HCEC 1CT (cell line): ENCODE data around the gene CTXN1.
A peak's percentile ranks its signal among the peaks of the same experiment; 100 is the strongest.
"Not testable (repeated sequence)": the region's sequence is repeated elsewhere in the genome, so short reads cannot be mapped to it uniquely, and the experiment has no call there.

ENCODE experiments used
- DNase-seq: peaks from one replicate; pipeline ENCODE4 v3.0.0-alpha.2; 2017

Gene CTXN1

DNA sequence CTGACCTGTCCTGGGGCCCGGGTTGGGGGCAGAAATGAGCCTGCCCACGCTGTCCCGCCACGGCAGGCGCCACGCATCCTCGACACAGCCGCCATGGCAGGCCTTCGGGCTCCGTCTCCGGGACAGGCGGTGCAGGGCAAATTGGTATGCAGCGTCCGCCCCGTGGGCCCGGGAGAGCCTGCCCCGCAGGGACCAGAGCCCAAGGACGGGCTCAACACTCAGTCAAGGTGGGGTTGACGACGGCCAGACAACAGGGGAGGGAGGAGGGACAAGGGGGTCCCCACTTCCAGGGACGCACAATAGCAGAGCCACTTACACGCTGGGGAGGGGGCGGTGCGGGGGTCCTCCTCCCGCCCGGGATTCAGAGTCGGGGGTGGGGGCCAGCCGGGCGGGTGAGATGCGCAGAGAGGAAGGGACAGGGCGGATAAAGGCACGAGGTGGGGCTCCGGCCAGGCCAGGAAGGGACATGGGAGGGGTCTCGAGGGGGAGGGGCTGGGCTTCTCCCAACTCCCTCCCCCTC lies 1.2 kb downstream of the CTXN1 start:
- no peak for DNase-seq

DNA sequence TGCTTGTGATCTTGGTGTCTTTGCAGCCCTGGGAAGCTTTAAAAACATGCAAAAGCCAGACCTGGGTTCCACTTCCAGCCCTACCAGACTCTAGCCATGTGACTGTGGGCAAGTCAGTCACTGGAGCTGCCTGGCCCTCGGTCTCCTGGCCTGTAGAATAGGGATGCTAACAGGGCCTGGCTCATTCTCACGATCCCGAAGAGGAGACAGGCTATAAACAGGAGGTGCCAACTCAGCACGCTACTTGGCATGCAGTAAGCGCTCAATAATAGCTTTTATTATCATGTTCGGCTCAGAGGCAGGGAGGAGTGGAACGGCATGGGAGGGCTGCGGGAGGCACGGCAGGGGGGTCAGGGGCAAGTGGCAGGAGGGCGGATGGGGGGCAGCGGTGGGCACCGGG lies 1.7 kb downstream of the CTXN1 start:
- no peak for DNase-seq

DNA sequence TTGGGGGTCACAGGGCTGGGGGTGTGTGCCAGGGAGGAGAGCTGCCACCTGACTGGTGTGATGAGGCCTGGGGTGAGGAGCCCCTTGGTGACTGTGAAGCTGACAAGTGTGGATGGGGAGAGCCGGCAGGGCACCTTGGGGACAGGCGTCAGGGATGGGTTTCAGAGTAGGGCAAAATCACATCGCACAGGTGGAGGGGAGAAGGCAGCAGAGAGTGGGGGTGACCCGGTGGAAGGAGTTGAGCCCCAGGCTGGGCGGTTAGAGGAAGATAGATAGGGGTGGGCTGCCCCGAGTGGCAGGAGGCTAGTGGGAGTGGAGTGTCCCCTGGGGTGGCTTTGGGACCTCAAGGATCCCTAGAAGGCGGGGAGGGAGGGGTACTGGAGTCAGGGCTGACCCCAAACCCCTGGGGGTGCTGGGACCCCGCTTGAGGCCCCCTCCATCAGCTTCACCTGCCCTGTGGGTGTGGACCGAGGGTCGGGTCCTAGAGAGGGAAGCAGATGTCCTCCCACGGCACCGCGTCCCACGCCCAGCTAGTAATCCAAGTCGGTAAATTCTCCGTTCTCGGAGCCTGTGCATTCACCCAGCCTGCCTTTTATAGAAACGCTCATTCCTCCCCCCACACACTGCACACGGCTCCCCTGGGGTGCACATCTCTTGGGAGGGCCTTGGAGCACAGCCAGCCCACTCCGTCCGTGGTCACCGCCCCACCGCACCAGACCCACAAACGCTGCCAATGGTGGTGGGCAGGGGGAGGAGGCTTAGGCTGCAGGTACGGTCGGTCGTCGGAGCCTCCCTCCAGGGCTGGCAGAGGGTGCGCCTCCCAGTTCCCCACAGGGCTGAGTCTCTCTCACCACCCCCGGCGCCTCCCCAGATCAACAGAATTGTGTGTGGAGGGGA lies 2.4 kb downstream of the CTXN1 start:
- DNase-seq = no peak

DNA sequence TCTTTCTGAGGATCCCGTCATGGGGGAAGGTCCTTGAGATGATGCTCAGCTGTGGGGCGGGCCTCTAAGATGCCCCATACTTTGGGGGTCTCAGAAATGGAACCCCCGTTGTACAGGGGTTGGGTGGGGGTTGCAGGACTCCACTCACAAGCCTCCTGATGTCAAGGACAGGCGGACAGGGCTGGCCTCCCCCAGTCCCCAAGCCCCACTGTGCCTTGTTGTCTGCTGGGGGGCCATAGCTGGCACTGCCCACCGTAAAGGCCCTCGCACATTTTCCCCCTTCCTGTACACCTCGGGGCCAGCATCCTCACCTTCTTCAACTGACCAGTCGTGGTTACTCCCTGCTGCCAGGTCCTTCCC lies 3.1 kb downstream of the CTXN1 start:
- no peak for DNase-seq

DNA sequence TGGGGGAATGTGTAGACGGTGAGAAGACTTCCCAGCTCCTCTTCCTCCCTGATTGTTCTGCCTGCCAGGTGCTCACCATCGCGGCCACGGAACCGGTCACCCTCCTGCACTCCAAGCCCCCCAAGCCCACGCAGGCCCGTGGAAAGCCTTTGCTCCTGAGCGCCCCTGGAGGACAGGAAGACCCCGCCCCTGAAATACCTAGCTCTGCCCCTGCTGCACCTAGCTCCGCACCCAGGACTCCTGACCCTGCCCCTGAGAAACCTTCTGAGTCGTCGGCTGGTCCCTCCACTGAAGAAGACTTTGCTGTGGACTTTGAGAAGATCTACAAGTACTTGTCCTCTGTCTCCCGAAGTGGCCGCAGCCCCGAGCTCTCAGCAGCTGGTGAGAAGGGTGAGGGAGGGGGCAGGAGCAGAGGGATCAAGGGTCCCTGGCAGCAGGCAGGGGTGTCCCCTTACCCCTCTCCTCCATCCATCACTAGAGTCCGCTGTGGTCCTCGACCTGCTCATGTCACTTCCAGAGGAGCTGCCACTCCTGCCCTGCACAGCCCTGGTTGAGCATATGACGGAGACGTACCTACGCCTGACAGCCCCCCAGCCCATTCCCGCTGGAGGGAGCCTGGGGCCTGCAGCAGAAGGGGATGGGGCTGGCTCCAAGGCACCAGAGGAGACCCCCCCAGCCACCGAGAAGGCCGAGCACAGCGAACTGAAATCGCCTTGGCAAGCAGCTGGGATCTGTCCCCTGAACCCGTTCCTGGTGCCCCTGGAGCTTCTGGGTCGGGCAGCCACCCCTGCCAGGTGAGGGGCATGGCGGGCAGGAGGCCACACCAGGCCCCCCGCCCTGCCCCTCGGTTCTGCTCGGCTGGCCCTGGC lies 3.7 kb downstream of the CTXN1 start:
- DNase-seq = no peak

DNA sequence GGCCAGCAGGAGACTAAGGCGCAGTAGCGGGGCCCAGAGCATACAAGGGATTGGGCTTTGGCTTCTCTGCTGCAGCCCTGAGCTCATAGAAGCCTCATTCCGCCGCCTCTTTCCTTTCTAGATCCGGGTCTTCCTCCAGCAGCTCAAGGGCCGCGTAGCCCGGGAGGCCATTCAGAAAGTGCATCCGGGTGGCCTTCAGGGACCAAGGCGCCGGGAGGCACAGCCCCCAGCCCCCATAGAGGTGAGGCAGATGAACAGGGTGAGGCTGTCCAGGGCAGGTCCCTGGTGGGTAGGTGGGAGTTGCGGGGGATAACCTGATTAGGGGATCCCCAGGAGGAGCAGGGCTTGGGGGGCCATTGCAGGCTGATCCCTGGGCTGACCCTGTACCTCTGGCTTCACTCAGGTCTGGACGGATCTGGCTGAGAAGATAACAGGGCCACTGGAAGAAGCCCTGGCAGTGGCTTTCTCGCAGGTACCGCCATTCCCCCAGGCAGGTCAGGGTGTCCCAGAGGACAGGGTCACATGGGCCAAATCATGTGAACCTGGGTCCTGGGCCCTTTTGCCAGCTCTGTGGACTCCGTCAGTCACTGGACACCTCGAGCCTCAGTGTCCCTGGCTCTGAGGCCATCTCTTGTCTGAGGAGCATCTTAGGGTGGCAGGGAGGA lies 4.5 kb downstream of the CTXN1 start:
- DNase-seq = no peak

DNA sequence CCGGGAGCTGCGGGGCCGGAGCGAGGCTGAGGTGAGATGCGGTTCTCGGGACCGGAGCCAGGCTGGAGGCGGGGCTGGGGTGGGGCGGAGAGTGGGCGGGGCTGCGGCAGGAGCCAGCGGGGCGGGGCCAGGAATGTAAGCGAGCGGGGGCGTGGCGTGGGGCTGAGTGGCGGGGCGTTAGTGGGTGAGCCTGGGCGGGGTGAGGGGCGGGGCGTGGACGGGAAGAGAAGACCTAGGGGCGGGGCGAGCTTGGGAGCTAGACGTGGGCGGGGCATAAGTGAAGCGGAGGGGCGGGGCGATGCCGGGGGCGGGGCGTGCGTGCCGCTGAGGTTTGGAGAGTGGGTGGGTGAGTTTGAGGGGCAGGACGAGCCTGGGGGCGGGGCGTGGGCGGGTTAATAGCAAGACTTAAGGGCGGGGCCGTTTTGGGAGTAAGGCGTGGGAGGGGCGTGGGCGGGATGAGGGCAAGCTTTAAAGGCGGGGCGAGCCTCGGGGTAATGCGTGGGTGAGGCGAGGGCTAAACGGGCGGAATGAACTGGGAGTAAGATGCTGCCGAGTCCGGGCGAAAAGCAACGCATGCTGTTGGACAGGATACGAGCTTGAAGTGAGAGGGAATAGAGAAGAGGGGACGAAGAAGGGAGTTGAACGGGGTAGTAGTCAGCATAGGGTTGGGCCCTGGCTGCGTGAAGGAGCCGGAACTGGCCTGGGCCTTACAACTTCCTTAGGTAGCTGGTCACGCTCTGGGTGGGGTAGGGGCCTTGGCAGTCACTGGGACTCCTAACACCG lies 5.2 kb downstream of the CTXN1 start:
- peak; percentile 94 for DNase-seq

DNA sequence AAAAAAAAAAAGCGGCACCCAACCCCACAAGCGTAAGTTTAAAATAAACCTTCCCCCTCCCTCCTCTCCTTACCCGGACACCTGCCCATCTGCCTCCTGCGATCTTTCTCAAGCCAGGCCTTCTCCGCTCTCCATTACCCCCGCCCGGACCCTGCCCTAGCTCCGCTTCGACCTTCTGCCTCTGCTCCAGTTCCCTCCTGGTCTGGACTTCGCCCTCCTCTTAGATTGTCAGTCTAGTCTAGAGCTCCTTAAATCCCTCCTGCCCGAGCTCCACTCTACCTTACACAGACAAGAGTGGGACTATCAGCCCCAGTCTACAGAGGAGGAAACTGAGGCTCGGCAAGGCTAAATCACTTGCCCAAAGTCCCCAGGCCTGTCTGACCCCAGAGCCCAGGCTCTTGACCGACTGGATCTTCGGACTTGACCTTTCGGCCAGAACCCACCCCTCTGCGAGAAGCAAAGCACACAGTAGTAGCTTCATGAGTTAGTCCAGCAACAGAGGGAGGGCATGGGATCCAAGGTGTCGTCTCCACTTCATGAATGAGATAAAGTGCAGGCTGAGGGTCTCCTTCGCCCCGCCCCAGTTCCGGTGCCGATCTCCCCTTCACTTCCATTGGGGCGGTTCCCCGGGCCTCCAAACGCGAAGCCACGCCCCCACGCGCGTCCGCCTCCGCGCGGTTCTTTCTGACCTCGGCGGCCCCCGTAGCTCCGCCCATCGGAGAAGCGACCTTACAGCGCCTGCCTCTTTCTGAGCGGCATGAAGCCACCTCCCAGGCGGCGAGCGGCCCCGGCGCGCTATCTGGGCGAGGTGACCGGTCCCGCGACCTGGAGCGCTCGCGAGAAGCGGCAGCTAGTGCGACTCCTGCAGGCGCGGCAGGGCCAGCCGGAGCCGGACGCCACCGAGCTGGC lies 6.1 kb downstream of the CTXN1 start, which contains the start of gene SNAPC2:
Gene SNAPC2 (plus strand): TSS at position 729 of the 909 bp plus-strand sequence. CDS start 29 bp downstream, at position 758.
- DNase-seq = peak; percentile 91

DNA sequence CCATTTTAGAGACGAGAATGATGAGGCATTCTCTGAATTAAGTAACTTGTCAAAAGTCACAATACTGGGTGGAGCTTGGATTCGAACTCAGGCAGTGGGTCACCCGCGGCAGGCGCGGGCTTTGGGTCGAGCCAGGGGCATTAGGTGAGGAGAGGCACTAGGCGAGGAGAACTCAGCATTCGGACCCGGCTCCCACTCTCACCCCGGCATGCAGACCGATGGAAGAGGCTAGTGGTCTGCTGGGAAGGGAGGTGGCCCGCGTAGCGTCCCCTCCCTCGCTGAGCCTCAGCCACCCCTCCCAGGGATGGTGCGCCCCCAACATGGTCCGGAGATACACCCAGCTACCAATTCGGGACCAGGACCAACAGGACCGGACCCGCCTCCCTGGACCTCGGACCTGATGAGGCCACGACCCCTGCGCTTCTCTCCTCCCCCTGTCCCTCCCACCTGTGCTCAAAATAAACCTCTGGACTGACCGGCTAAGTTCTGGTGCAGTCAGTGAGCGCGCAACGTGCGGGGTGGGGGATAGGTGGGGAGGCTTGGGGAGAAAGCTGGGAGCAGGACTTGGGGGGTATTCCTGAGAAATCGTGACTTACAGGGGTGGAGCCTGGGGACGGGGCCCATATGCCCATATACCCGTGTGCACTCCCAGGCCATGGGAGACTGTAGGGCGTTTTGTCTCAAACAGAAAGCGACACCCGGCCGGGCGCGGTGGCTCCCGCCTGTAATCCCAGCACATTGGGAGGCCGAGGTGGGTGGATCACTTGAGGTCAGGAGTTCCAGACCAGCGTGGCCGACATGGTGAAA lies 7.1 kb downstream of the CTXN1 start:
- no peak for DNase-seq

DNA sequence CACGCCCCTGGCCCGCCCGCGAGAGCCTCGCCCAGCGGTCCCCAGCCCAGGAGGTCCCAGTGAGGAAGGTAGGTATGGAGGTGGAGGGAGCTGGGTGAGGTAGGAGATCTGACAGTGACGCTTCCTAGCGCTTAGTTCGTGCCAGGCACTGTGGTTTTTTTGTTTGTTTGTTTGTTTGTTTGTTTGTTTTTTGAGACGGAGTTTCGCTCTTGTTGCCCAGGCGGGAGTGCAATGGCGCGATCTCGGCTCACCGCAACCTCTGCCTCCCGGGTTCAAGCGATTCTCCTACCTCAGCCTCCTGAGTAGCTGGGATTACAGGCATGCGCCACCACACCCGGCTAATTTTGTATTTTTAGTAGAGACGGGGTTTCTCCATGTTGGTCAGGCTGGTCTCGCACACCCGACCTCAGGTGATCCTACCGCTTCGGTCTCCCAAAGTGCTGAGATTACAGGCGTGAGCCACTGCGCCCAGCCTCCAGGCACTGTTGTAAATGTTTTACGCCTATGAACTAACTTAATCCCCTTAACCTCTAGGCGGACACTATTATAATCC lies 7.8 kb downstream of the CTXN1 start:
- DNase-seq = not testable (repeated sequence)

DNA sequence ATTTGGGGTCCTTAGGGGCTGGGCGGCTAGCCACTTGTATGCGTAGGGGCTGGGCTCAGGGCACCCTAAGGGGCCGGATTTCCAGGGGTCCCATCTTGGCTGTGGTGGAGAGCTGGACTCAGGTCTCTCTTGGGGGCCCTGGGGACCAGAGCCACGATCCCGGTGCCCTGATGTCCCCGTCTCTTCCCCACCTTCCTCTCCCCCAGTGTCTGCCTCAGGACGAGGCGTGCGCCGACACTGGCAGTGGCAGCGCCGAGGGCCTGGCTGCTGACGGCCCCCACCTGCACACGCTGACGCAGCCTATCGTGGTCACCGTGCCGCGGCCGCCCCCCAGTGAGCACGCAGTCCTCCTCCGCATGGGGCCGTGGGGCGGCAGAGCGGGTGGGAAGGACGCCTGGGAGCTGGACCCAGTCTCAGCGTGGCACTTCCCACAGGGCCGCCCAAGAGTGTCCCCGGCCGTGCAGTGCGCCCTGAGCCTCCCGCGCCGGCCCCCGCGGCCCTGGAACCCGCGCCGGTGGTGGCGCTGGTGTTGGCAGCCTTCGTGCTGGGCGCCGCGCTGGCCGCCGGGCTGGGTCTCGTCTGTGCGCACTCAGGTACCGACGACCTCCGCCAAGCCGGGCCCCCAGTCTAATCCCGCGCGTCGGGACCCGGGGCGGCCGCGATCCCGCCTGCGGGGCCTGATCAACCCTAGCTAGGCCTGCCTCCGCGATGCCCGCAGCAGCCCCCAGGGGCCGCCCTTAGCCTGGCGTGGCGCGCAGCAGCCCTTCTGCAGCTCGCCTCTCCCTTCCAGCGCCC lies 8.5 kb downstream of the CTXN1 start:
- peak; percentile 46 for DNase-seq

DNA sequence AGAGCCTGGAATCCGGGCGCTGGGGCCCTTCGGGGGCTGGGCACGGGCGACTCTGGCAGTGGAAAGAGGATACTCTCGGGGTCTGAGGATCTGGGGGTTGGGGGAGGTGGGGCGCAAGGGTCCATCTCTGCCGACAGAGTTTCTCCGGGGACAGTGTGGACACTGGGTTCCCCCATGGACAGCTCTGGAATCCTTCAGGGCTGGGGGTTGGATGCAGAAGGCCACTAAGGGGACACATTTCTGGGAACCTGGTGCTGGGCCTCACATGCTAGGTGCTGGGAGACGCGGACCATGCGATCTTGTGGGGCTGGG lies 9.0 kb downstream of the CTXN1 start:
- DNase-seq = no peak

DNA sequence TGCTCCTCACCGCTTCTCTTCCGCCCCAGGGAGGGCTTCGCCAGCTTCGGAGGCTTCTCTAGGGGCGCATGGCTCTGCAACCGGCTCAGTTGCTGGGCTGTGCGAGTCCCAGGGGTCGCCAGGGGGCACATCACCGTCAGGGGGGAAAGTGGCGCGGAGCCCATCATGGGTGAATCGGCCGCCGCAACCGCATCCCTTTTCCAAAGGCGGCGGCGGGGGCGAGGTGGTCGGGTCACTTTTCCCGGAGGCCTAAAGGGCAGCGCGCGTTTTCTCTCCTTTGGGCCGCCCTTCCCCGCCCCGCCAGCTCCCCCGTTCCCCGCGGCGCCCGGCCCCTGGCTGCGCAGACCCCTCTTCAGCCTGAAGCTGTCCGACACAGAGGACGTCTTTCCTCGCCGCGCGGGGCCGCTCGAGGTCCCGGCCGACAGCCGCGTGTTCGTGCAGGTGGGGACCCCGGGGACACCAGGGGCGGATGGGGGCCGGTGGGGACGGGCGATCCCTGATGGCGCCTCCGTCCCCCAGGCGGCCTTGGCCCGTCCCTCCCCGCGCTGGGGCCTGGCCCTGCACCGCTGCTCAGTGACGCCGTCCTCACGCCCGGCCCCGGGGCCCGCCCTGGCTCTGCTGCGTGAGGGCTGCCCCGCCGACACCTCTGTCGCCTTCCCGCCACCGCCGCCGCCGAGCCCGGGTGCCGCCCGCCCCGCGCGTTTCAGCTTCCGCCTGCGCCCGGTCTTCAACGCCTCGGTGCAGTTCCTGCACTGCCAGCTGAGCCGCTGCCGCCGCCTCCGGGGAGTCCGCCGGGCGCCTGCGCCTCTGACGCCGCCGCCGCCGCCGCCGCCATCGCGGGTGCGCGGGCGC lies 9.6 kb downstream of the CTXN1 start:
- DNase-seq = peak; percentile 36

DNA sequence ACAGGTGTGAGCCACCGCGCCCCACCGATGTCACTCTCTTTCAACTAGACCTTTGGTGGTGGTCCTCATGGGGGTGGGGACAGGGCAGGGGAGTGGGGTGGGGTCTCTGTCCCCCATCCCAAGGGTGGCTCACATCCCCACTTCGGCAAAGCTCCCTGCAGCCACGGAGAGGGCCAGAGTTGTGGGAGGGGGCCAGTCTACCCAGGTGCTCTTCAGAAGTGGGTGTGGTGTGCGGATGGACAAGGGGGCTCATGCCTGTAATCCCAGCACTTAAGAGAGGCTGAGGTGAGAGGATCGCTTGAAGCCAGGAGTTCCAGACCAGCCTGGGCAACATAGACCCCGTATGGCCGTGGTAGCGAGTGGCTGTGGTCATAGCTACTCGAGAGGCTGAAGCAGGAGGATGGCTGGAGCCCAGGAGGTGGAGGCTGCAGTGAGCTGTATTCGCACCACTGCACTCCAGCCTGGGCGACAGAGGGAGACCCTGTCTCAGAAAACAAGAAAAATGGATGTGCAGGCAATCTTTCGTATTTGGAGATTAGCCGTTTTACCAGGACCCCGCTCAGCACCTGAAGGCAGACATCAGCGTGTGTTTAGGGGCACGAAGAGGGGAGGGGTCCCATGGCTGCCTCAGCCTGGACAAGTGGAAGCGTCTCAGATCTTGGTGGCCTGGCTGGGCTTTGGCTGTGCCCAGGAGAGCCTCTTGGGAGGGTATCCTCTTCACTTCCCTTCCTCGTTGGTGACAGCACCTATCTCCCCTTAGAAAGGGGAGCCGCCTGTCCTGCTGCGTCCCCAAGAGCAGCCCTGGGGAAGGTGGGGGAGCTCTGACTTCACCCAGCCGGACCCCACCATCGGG lies 10.5 kb downstream of the CTXN1 start:
- no peak for DNase-seq

DNA sequence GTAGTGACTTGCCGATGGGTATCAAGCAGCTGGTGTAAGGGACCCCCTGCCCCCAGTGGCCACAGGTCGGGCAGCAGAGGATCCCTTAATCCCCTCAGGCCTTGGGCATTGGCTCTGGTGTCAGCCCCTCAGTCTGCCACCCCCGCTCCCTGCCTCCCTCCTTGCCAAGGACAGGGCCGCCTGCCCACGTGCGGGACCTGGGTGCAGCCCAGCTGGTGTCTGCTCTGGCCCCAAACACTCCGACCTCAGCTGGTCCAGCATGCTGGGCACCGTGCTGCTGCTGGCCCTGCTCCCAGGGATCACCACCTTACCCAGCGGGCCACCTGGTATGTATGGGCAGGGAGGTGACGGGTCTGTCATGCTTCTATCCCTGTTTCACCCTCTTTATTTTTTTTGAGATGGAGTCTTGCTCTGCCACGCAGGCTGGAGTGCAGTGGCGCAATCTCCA lies 11.3 kb downstream of the CTXN1 start, which contains the start of gene TGFBR3L:
Gene TGFBR3L (plus strand): TSS at position 233 of the 448 bp plus-strand sequence.
- no peak for DNase-seq

DNA sequence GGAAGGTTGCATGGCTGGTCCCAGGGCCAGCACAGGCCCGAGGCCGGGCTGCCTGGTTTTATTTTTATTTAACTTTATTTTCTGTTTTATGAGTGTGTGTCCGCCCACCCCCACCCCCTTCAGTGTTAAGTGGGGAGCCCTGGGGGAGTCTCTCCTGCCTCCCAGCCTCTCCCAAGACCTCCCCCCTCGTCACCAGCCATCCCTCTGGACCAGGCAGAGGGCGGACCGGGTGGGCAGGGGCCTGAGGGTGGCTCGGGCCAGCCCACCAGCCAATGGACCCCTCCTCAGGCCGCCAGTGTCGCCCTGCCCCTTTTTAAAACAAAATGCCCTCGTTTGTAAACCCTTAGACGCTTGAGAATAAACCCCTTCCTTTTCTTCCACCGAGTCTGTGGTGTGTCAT lies 11.8 kb downstream of the CTXN1 start:
- no peak for DNase-seq

DNA sequence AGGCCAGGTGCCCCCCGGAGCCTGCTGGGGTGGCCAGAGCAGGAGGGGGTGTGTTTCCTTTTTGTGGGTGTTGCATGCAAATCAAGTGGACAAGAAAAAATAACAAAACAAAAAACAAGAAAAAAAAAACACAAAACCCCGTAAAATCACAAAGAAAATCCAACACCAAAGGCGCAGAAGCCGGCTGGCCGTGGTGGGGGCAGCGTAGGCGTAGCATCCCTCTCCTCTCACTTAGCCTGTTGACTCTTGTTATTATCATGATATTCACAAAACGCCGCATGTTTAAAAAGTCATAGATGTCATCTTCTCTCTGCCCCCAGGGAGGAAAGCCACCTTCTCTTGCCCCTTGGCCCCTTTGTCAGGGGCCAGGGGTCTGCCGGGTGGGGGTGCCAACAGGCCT lies 12.3 kb downstream of the CTXN1 start:
- no peak for DNase-seq
